Endothelial cell of umbilical vein (primary cell): Measurements from ENCODE around the gene AGK. TPM values are rescaled to one million over a fixed set of nuclear protein-coding genes. Genes with fewer than 3 reads are reported as not detected.

ENCODE experiments used
- BruUV-seq: library from RNA; stranded (reverse); fragments of 400-500 nt; replicated peaks from 2 replicates; lab custom pipeline; 2021; lab: Mats Ljungman, UMichigan
- CTCF ChIA-PET: fragments of 300-600, 350-600 bp; sonication (Branson Sonifier 250); formaldehyde crosslinking; loops from one replicate; lab custom pipeline; 2021; ENCODE audit warnings: antibody characterized with exemption, inconsistent platforms; lab: Charles Lee
- POLR2A ChIA-PET: fragments of 300-600, 350-600 bp; sonication (Branson Sonifier 250); formaldehyde crosslinking; loops from one replicate; lab custom pipeline; 2021; ENCODE audit warnings: antibody characterized with exemption, inconsistent platforms; lab: Charles Lee
- DNase-seq: peaks from one replicate; pipeline ENCODE4 v3.0.0-alpha.2; 2011; ENCODE audit warnings: low read depth, low spot score
- FAIRE-seq: peaks from 2 replicates; lab custom pipeline; 2011; peaks lifted over from hg19 to GRCh38; lab: Jason Lieb, UNC
- H2AFZ ChIP-seq: 2 replicates; pipeline ENCODE4 v1.6.0; 2012; ENCODE audit warnings: low read depth, low read length, control low read depth, inconsistent platforms
- H3K27ac ChIP-seq: 2 replicates; pipeline ENCODE4 v1.5.1; 2011; ENCODE audit warnings: low read depth, mild to moderate bottlenecking, control low read depth, low read length, moderate library complexity; ENCODE audit not compliant: insufficient read depth
- H3K27me3 ChIP-seq, 2 experiments: 2 replicates each; pipeline versions ENCODE4 v1.6.0 to v1.6.1; 2011; ENCODE audit warnings: low read length in 2 of 2, mixed read lengths in 1 of 2; ENCODE audit not compliant: control insufficient read depth in 2 of 2, insufficient read depth in 2 of 2
- H3K36me3 ChIP-seq, 2 experiments: 2 replicates in 1 of 2; 3 replicates in 1 of 2; pipeline ENCODE4 v1.5.1; 2011; ENCODE audit warnings: low read length in 2 of 2, mild to moderate bottlenecking in 1 of 2, moderate library complexity in 1 of 2; ENCODE audit not compliant: control insufficient read depth in 2 of 2, insufficient read depth in 2 of 2; ENCODE audit errors: extremely low read depth in 1 of 2
- H3K4me1 ChIP-seq: 3 replicates; pipeline ENCODE4 v1.5.1; 2011; ENCODE audit warnings: mild to moderate bottlenecking, low read length; ENCODE audit not compliant: control insufficient read depth, insufficient read depth; ENCODE audit errors: extremely low read depth
- H3K4me2 ChIP-seq: 2 replicates; pipeline ENCODE4 v1.6.1; 2011; ENCODE audit warnings: low read length, control low read depth, mixed read lengths; ENCODE audit not compliant: insufficient read depth
- H3K4me3 ChIP-seq, 3 experiments: fragments of 200-600 bp in 1 of 3; sonication (generic), shearing (Covaris generic) in 1 of 3; replicated peaks in 1 of 3; 2 replicates each; pipeline ENCODE4 v1.5.1; 2011 to 2016; ENCODE audit warnings: control low read depth in 3 of 3, low read length in 3 of 3, mild to moderate bottlenecking in 2 of 3, inconsistent platforms in 1 of 3, low read depth in 1 of 3, moderate library complexity in 1 of 3; ENCODE audit not compliant: insufficient read depth in 1 of 3
- H3K79me2 ChIP-seq: 2 replicates; pipeline ENCODE4 v1.6.0; 2012; ENCODE audit warnings: low read length, inconsistent platforms; ENCODE audit not compliant: control insufficient read depth, insufficient read depth
- H3K9ac ChIP-seq: replicated peaks from 2 replicates; pipeline ENCODE3; 2011; ENCODE audit warnings: low read length, control low read depth; ENCODE audit not compliant: insufficient read depth; ENCODE audit errors: extremely low read depth
- H3K9me1 ChIP-seq: replicated peaks from 3 replicates; pipeline ENCODE4 v1.6.0; 2011; ENCODE audit warnings: mild to moderate bottlenecking, low read length; ENCODE audit not compliant: control insufficient read depth, insufficient read depth; ENCODE audit errors: extremely low read depth
- H3K9me3 ChIP-seq: replicated peaks from 2 replicates; pipeline ENCODE4 v1.5.1; 2012; ENCODE audit warnings: low read length, inconsistent platforms; ENCODE audit not compliant: control insufficient read depth, insufficient read depth
- H4K20me1 ChIP-seq: replicated peaks from 2 replicates; pipeline ENCODE3; 2011; ENCODE audit warnings: mild to moderate bottlenecking, low read length; ENCODE audit not compliant: control insufficient read depth, insufficient read depth; ENCODE audit errors: extremely low read depth
- EZH2 ChIP-seq: IDR thresholded peaks from 2 replicates; pipeline ENCODE4 v1.6.1; 2012; ENCODE audit warnings: borderline replicate concordance, low read depth, mild to moderate bottlenecking, moderate library complexity, low read length, inconsistent platforms; ENCODE audit not compliant: severe bottlenecking
- FOS ChIP-seq: IDR thresholded peaks from 2 replicates; pipeline ENCODE4 v1.6.1; 2011; ENCODE audit warnings: mild to moderate bottlenecking, low read length, moderate library complexity, borderline replicate concordance; ENCODE audit not compliant: insufficient read depth
- GATA2 ChIP-seq: IDR thresholded peaks from 2 replicates; pipeline ENCODE4 v1.7.0; 2011; ENCODE audit warnings: low read depth, mild to moderate bottlenecking, moderate library complexity, mixed read lengths, low read length; ENCODE audit not compliant: insufficient read length, insufficient read depth
- JUN ChIP-seq: IDR thresholded peaks from 2 replicates; pipeline ENCODE4 v1.6.1; 2011; ENCODE audit warnings: borderline replicate concordance, low read depth; ENCODE audit not compliant: insufficient read length, insufficient read depth
- MYC ChIP-seq: IDR thresholded peaks from one replicate; pipeline ENCODE4 v1.6.1; 2011; ENCODE audit warnings: mild to moderate bottlenecking, low read depth, low read length
- POLR2A ChIP-seq: IDR thresholded peaks from 2 replicates; pipeline ENCODE4 v1.6.1; 2012; ENCODE audit warnings: low read depth, mild to moderate bottlenecking, control low read depth, low read length
- POLR2AphosphoS5 ChIP-seq: IDR thresholded peaks from 2 replicates; pipeline ENCODE4 v1.6.1; 2012; ENCODE audit warnings: low read depth, mild to moderate bottlenecking, control low read depth, low read length, moderate library complexity; ENCODE audit not compliant: insufficient read depth
- dilution Hi-C: fragments of 300-500 bp; cut with MboI; formaldehyde crosslinking; loops from one replicate; pipeline ENCODE4 v1.15.0; 2019; ENCODE audit warnings: low sequenced_read_pairs; ENCODE audit not compliant: extremely low pct_ligation_motif_present
- intact Hi-C: fragments of 100-400 bp; cut with micrococcal nuclease; formaldehyde crosslinking; loops from one replicate; pipeline ENCODE4 v1.10.0; 2022
- polyA plus RNA-seq, 4 experiments: library from polyadenylated mRNA; depleted of rRNA in 3 of 4; stranded (reverse) in 3 of 4; unstranded in 1 of 4; fragments of >200 nt; gene quantifications; 2 replicates each; pipeline versions ENCODE4 v1.2.1 to v1.2.3, GENCODE V29; 2011 to 2012; ENCODE audit warnings: missing spikeins in 1 of 4
- total RNA-seq: library from RNA; stranded (reverse); gene quantifications from 2 replicates; pipeline ENCODE4 v1.2.3, GENCODE V29; 2021
- TF ChIP-seq, protein P1 (sequence below): IDR thresholded peaks from 2 replicates; pipeline ENCODE4 v1.6.1; 2011; ENCODE audit not compliant: insufficient read depth, insufficient read length
- TF ChIP-seq, protein P2 (sequence below), 2 donors: IDR thresholded peaks; 1 replicate in 1 of 2; 2 replicates in 1 of 2; pipeline ENCODE4 v1.5.1; 2011; ENCODE audit warnings: low read length in 2 of 2, mild to moderate bottlenecking in 2 of 2, moderate library complexity in 2 of 2, control low read depth in 1 of 2, inconsistent platforms in 1 of 2, low read depth in 1 of 2; ENCODE audit not compliant: insufficient read depth in 1 of 2; ENCODE audit errors: extremely low read depth in 1 of 2

Gene AGK
- total and polyA plus RNA-seq, 2 donors (not counting 3 experiments of a cell fraction or from before 2014, with no cell fraction given) = 23.6 to 34.3 TPM

DNA sequence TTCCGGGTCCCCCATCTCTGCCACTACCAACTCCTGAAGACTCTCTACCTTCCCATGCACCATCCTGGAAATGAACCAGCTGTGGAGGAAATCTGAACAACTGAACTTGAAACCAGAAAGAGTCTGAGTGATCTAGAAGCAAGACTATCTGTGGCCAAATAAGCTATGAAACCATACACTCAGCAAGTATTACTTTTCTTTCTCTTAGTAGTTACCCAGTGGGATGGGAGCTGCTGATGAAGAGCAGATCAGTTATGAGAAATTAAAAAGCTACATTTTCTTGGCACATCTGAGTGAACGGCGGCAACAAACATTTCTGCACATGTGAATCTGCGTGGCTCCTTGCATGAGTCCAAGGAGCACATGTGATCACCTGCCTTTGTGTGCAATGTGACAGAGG is 31.6 kb upstream of the AGK start:
- TF ChIP-seq JUN (no peak), GATA2 (no peak), POLR2AphosphoS5 (no peak), EZH2 (no peak), FOS (no peak), POLR2A (no peak), MYC (no peak)
- TF ChIP-seq, protein P1, sequence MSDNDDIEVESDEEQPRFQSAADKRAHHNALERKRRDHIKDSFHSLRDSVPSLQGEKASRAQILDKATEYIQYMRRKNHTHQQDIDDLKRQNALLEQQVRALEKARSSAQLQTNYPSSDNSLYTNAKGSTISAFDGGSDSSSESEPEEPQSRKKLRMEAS = no peak
- TF ChIP-seq, protein P2, sequence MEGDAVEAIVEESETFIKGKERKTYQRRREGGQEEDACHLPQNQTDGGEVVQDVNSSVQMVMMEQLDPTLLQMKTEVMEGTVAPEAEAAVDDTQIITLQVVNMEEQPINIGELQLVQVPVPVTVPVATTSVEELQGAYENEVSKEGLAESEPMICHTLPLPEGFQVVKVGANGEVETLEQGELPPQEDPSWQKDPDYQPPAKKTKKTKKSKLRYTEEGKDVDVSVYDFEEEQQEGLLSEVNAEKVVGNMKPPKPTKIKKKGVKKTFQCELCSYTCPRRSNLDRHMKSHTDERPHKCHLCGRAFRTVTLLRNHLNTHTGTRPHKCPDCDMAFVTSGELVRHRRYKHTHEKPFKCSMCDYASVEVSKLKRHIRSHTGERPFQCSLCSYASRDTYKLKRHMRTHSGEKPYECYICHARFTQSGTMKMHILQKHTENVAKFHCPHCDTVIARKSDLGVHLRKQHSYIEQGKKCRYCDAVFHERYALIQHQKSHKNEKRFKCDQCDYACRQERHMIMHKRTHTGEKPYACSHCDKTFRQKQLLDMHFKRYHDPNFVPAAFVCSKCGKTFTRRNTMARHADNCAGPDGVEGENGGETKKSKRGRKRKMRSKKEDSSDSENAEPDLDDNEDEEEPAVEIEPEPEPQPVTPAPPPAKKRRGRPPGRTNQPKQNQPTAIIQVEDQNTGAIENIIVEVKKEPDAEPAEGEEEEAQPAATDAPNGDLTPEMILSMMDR (IDR thresholded peaks at IDR 0.05; ENCODE audit: extremely low read depth in 1 of 2, insufficient read depth in 1 of 2, low read depth in 1 of 2, low read length in 2 of 2) = no peak
- no peaks in the 10 kb centered on the region for H3K79me2 ChIP-seq
- no peaks in the 10 kb centered on the region for H3K9me1 ChIP-seq
- no peaks in the 10 kb centered on the region for H3K4me1 ChIP-seq
- no peak for DNase-seq
- intact Hi-C loops (no loop called here), dilution Hi-C loops (no loop called here)
- no peak for FAIRE-seq
- no TSS peak for BruUV-seq
- H4K20me1 ChIP-seq = no peaks in the 10 kb centered on the region
- H2AFZ ChIP-seq = no peak overlapping the region
- CTCF ChIA-PET = interaction anchor here (1.1 kb wide), 1 partner anchor 14 kb away, joined by 3 read pairs; no protein-coding TSS in a partner anchor
- no peak overlapping the region for H3K4me2 ChIP-seq
- H3K4me3 ChIP-seq = no peak overlapping the region
- no peak overlapping the region for H3K27ac ChIP-seq
- no peaks in the 10 kb centered on the region for H3K36me3 ChIP-seq
- POLR2A ChIA-PET = no interaction called here
- no peaks in the 10 kb centered on the region for H3K27me3 ChIP-seq
- no peaks in the 10 kb centered on the region for H3K9me3 ChIP-seq
- H3K9ac ChIP-seq = no peak overlapping the region
